HFFc6 (cell line): ENCODE measurements around the gene MCC. TPM values are rescaled to one million over a fixed set of nuclear protein-coding genes. Genes with fewer than 3 reads are reported as not detected.
A peak's percentile ranks its signal among the peaks of the same experiment; 100 is the strongest.
"Not testable (repeated sequence)": the region's sequence is repeated elsewhere in the genome, so short reads cannot be mapped to it uniquely, and the experiment has no call there.

ENCODE experiments used
- DNase-seq: peaks from one replicate; pipeline ENCODE4 v3.0.0-alpha.2; 2018
- H3K27ac Mint-ChIP-seq: 2 replicates; pipeline ENCODE4 v1.8.0; 2020; ENCODE audit warnings: mild to moderate bottlenecking, mixed read lengths
- H3K27me3 Mint-ChIP-seq: 2 replicates; pipeline ENCODE4 v1.8.0; 2021; ENCODE audit warnings: mild to moderate bottlenecking, moderate library complexity, mixed read lengths; ENCODE audit not compliant: insufficient read depth
- H3K36me3 Mint-ChIP-seq: 2 replicates; pipeline ENCODE4 v1.8.0; 2021; ENCODE audit warnings: low read depth, mixed read lengths
- H3K4me1 Mint-ChIP-seq: 2 replicates; pipeline ENCODE4 v1.8.0; 2020; ENCODE audit warnings: low read depth, mixed read lengths
- H3K4me3 Mint-ChIP-seq: 2 replicates; pipeline ENCODE4 v1.8.0; 2020; ENCODE audit warnings: mild to moderate bottlenecking, moderate library complexity, mixed read lengths
- H3K9me3 Mint-ChIP-seq: 2 replicates; pipeline ENCODE4 v1.8.0; 2020; ENCODE audit warnings: mild to moderate bottlenecking, mixed read lengths
- total RNA-seq, 6 experiments: library from RNA; stranded (reverse); fragmentation: NEBNext Ultra II Directional; extraction: Animal tissue kit (Norgen Biotek cat#: 25700); gene quantifications; 2 replicates in 1 of 6; 3 replicates in 5 of 6; pipeline ENCODE4 v1.2.3, GENCODE V29; 2021
- TF ChIP-seq, protein P1 (sequence below): fragments of 200-600 bp; sonication (generic); IDR thresholded peaks from 2 replicates; pipeline ENCODE4 v1.5.0; 2021; ENCODE audit warnings: antibody characterized with exemption, mild to moderate bottlenecking

MCC gene
- total RNA-seq, 6 experiments from 2014 or later = 2.5 to 4.9 (median 3.0) TPM

DNA sequence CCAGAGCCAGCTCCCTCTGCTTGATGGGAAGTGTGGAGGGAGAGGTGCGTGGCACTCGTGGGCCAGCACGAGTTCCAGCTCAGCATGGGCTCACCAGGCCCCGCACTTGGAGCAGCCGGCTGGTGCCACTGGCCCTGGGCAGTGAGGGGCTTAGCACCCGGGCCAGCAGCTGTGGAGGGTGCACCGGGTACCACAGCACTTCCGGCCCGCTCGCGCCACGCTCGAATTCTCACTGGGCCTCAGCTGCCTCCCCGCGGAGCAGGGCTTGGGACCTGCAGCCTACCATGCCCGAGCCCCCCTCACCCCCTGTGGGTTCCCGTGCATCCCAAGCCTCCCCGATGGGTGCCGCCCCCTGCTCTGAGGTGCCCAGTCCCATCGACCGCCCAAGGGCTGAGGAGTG, 413.2 kb downstream of the MCC start:
- no peak for DNase-seq
- Mint-ChIP-seq H3K4me1 (no peaks in the 10 kb centered on the region), H3K36me3 (peaks cover 10% of the 10 kb centered on the region; the same call in 1 of the 2 replicates), H3K9me3 (peaks cover 26% of the 10 kb centered on the region), H3K27me3 (peaks cover 10% of the 10 kb centered on the region), H3K27ac (no peak overlapping the region), H3K4me3 (no peak overlapping the region)
- TF ChIP-seq, protein P1, sequence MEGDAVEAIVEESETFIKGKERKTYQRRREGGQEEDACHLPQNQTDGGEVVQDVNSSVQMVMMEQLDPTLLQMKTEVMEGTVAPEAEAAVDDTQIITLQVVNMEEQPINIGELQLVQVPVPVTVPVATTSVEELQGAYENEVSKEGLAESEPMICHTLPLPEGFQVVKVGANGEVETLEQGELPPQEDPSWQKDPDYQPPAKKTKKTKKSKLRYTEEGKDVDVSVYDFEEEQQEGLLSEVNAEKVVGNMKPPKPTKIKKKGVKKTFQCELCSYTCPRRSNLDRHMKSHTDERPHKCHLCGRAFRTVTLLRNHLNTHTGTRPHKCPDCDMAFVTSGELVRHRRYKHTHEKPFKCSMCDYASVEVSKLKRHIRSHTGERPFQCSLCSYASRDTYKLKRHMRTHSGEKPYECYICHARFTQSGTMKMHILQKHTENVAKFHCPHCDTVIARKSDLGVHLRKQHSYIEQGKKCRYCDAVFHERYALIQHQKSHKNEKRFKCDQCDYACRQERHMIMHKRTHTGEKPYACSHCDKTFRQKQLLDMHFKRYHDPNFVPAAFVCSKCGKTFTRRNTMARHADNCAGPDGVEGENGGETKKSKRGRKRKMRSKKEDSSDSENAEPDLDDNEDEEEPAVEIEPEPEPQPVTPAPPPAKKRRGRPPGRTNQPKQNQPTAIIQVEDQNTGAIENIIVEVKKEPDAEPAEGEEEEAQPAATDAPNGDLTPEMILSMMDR = no peak

DNA sequence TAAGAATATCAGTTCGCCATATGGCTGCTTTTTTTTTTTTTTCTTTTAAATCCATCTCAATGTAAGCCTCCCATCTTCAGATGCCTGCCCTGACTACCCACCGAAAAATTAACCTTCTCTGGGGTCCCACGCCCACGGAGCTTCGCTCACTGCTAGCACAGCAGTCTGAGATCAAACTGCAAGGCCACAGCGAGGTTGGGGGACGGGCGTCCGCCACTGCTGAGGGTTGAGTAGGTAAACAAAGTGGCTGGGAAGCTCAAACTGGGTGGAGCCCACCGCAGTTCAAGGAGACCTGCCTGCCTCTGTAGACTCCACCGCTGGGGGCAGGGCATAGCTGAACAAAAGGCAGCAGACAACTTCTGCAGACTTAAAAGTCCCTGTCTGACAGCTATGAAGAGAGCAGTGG, 414.6 kb downstream of the MCC start:
- H3K4me3 Mint-ChIP-seq, H3K27ac Mint-ChIP-seq, H3K4me1 Mint-ChIP-seq, DNase-seq, H3K27me3 Mint-ChIP-seq: not testable (repeated sequence)
- Mint-ChIP-seq H3K36me3 (peaks cover 10% of the 10 kb centered on the region; the same call in 1 of the 2 replicates), H3K9me3 (peaks cover 22% of the 10 kb centered on the region)

DNA sequence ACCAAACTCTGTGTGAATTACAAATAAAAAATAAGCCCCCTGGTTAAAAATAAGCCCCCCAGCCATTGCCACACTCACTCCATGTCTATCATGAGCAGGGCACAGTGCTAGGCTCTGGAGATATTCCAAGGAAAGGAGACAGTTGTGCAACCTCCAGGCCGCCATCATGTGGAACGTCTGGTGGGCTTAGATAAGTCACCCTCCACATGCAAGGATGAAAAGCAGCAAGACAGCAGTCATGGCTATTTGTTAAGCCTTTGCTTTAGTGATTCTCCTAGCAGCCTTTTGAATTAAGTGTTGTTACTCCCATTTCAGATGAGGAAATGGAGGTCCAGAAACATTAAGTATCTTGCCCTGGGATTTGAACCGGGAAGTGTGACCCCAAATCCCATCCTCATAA, 416.9 kb downstream of the MCC start:
- Mint-ChIP-seq H3K9me3 (peaks cover 14% of the 10 kb centered on the region), H3K36me3 (peaks cover 5% of the 10 kb centered on the region; the same call in 1 of the 2 replicates), H3K4me3 (no peak overlapping the region), H3K4me1 (peaks cover 6% of the 10 kb centered on the region), H3K27me3 (peaks cover 10% of the 10 kb centered on the region), H3K27ac (no peak overlapping the region)
- TF ChIP-seq, protein P1 = no peak
- DNase-seq = no peak

GRCh38 chr5:113070901-113071300, 417.4 kb downstream of the MCC start:
- peaks cover 6% of the 10 kb centered on the region for H3K4me1 Mint-ChIP-seq
- DNase-seq = no peak
- TF ChIP-seq, protein P1 = no peak
- peaks cover 8% of the 10 kb centered on the region for H3K27me3 Mint-ChIP-seq
- peaks cover 5% of the 10 kb centered on the region; the same call in 1 of the 2 replicates for H3K36me3 Mint-ChIP-seq
- no peak overlapping the region for H3K27ac Mint-ChIP-seq
- peaks cover 9% of the 10 kb centered on the region for H3K9me3 Mint-ChIP-seq
- no peak overlapping the region for H3K4me3 Mint-ChIP-seq

DNA sequence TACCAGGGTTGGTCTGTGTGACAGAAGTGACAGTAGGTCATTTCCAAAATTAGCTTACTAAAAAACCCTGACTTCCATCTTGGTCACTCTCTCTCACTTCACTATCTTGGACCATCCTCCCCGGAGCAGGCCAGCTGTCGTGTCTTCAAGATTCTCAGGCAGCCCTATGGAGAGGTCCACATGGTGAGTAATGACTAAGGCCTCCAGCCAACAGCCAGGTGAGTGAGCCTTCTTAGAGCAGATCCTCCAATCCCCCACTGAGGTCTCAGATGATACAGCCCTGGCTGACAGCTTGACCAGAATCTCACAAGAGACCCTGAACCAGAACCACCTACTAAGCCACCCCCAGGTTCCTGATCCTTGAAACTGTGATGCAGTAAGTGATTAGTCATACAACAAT, 419.7 kb downstream of the MCC start:
- TF ChIP-seq, protein P1 = no peak
- peak; percentile 23 for DNase-seq

DNA sequence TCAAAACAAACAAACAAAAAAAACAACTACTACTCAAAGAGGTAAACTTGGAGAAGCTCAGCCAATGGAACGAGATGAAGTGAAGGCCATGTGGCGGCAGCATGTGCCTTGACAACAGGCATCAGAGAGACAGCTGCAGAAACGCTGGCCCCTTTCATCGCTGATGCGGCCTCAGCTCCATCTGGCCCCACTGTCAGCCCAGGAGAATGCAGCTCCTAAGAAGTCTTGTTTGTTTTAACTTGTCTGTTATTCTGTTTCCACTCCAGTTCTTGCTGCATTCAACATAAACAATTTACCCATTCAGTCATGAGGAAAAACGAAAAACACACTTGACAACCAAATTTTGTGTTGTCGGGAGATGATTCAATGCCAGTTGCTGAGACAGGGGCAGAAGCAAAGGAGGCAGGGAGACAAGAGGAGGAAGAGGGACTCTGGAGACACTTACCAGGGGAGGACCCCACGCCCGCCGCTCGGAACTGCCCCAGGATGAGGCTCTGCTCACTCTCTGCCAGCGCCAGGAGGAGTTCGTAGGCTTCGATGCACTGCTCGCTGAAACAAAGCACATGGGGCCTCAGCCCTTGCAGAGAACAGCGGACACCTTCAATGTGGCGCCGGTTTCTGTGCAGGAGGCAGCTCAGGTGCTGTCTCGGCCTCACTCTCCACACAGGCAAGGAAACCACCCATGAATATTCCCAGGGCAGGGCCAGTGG, 420.5 kb downstream of the MCC start:
- Mint-ChIP-seq H3K36me3 (no peaks in the 10 kb centered on the region), H3K27me3 (peaks cover 3% of the 10 kb centered on the region), H3K27ac (no peak overlapping the region), H3K4me1 (peaks cover 13% of the 10 kb centered on the region), H3K9me3 (no peaks in the 10 kb centered on the region), H3K4me3 (no peak overlapping the region)
- TF ChIP-seq, protein P1 = no peak
- DNase-seq = no peak

More for the DNA sequence above, 419.7 kb downstream of the MCC start:
- H3K27me3 Mint-ChIP-seq = peaks cover 6% of the 10 kb centered on the region
- H3K4me3 Mint-ChIP-seq = no peak overlapping the region
- peaks cover 6% of the 10 kb centered on the region for H3K4me1 Mint-ChIP-seq
- H3K9me3 Mint-ChIP-seq = no peaks in the 10 kb centered on the region
- no peak overlapping the region for H3K27ac Mint-ChIP-seq
- no peaks in the 10 kb centered on the region for H3K36me3 Mint-ChIP-seq
